GDM1 (cell line): ENCODE measurements around the gene PPP4R1.

Experiments used
- DNase-seq: peaks from one replicate; lab custom pipeline; 2025; lab: John Stamatoyannopoulos, UW

PPP4R1 gene

DNA sequence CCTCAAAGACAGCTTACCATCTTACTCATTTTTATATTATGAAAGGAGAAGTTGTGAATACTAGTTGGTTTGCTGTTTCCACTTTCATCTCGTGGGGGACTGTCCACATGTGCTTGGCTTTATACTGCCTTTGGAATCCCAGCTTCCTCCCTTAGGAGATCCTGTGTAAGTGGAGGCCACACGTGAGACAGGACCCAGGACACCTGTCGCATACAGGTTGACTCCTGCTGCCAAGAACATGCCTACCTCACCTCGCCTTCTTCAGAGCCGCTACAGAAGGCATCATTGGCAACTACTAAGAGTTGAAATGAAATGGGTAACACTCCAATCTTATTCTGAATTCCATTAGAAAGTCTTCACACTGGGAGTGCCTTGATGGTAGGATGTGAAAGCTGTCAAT, 69.3 kb downstream of the PPP4R1 start:
- no peak for DNase-seq

DNA sequence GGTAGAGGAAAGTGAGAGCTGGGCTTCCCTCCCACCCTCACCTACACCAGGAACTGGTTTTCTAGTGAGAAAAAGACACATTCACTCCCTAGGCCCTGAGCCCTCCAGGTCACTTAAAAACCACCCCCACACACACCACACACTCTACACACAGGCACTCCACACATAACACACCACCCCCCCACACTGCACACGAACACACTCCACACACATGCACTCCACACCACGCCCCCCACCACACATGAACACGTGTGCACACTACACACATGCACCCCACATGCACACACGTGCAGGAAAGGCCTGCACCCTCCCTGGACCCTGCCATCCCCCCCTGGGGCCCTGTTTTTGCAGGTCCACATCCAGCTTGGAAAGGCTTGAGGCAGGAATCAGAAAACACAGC, 71.4 kb downstream of the PPP4R1 start:
- DNase-seq, result no peak

- DNase-seq, result no peak
Measured at GRCh38 chr18:9539938-9540337, 74.4 kb downstream of the PPP4R1 start.

- no peak for DNase-seq
Measured at GRCh38 chr18:9539283-9539682, 75.1 kb downstream of the PPP4R1 start.

DNA sequence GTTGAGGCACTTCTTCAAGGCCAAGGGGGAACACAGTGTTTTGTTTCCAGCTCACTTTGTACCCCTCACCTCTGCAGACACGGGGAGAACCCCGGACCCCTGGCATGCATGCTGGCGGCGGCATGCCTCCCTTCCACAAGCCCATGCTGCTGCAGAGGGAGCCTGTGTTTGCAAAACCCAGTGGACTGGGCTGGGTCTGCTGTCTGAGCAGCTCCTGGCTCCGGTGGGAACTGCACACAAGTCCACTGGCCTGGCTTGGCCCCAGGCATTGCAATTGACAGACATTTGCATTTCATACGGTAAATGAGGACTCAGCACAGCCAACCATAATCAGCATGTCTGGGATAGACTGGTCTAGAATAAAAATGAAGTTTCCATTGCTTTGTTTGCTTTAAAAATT, 76.7 kb downstream of the PPP4R1 start:
- no peak for DNase-seq

- no peak for DNase-seq
Measured at GRCh38 chr18:9536354-9537152, 77.8 kb downstream of the PPP4R1 start.

DNA sequence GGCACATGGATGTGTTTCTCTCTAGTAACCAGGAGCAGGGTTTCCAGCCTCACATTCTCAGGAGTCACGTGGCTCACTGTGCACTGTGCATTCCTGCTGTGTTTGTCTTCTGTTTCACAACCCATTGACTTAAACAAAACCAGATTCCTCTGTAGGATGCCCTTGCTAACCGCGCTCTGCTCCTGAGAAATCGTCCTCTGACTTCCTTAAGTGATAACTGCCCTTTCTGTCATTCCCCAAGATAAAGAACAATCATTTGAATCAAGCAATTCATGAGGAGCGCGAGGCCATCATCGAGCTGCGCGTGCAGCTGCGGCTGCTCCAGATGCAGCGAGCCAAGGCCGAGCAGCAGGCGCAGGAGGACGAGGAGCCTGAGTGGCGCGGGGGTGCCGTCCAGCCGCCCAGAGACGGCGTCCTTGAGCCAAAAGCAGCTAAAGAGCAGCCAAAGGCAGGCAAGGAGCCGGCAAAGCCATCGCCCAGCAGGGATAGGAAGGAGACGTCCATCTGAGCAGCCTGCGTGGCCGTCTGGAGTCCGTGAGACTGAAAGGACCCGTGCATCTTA, 78.8 kb downstream of the PPP4R1 start:
- no peak for DNase-seq

- DNase-seq, result no peak
Measured at GRCh38 chr18:9534844-9535243, 79.5 kb downstream of the PPP4R1 start.

DNA sequence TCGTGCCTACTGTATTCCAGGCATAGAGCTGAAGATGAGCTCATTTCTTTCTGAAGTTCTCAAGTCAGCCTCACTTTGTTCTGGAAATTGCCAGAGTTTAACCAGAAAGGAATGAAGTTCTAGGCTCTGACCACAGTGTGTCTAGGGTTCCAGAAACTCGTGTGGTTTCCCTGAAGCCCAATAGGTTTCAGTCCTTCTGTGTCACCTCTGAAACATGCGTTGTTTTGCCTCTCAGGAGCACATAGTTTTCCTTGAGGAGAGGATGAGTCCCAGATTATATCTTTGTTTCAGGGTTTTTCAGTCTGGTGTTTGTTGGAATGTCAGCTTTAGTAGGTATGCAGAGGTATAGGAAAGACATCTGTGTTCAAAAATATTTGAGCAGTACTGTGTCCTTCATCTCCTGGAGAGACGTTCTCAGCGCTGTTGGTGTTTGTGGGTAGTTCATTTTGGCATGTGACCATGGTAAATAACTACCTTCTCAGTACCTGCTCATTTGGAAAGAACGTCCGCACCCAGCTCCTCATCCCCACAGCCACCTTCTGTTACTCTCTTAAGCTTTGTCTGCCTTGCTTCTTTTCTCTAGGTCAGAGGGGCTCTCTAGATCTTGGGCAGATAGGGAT, 82.5 kb downstream of the PPP4R1 start:
- no peak for DNase-seq

- no peak for DNase-seq
Measured at GRCh38 chr18:9530226-9531009, 83.9 kb downstream of the PPP4R1 start.

DNA sequence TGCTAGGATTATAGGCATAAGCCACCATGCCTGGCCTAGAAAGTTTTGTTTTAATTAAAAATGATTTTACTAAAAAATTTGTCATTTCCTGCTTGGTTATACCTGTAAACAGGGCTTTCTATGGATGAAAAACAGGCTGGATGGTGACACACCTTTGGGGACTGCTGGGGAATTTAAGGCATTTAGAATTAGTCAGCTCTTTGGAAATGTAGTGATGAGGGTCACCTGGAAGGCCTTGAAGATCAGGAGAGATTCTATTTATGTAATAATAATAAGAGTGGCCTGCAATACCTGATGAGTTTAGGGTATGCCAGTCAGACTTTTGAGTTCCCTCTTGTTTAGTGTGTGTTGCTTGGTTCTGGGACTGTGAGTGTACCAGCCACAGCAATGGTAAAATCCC, 87.9 kb downstream of the PPP4R1 start:
- no peak for DNase-seq

GRCh38 chr18:9522952-9523351, 91.4 kb downstream of the PPP4R1 start:
- no peak for DNase-seq

- DNase-seq, result no peak
Measured at GRCh38 chr18:9521770-9522169, 92.6 kb downstream of the PPP4R1 start.

- no peak for DNase-seq
Measured at GRCh38 chr18:9520666-9521065, 93.7 kb downstream of the PPP4R1 start.

DNA sequence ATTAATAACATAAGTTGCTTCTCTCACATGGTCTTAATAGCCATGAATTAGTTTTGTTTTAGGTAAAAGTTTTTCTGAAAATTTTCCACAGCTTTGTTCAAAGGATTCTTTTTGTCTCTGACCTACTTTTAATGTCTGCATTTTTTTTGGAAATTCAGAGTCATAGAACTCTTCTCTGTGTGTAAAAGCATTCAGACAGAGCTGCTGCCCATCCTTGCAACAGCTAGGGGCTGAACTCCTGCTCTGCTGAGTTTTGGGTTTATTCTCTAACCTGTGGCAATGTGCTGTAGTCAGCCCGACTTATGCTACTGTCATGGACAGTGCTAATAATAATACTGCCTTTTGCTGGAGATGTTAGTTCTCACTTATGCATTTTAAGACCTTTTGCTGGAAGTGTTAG, 95.0 kb downstream of the PPP4R1 start:
- DNase-seq, result no peak

GRCh38 chr18:9517869-9518268, 96.5 kb downstream of the PPP4R1 start:
- DNase-seq, result no peak

DNA sequence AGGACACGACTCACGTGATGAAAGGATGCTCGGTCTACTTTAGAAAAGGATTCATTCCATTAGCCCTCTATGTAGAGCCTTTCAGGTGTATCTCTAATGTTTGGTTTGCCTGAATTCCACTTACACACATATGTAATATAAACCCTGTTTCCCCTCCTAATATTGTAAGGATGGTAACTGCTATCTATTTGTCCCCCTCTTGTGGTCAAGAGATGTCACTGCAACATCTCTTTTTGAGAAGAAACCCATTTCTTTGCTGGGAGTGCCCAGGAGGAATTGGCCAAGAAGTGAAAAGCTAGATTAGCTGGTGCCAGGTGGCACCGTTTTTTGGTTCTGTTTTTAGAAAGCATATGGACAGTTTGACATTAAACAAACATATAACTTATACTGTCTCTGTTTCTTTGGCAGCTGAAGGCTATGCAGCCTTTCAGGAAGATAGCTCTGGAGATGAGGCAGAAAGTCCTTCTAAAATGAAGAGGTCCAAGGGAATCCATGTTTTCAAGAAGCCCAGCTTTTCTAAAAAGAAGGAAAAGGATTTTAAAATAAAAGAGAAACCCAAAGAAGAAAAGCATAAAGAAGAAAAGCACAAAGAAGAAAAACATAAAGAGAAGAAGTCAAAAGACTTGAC, 97.8 kb downstream of the PPP4R1 start:
- DNase-seq, result peak; percentile 1

DNA sequence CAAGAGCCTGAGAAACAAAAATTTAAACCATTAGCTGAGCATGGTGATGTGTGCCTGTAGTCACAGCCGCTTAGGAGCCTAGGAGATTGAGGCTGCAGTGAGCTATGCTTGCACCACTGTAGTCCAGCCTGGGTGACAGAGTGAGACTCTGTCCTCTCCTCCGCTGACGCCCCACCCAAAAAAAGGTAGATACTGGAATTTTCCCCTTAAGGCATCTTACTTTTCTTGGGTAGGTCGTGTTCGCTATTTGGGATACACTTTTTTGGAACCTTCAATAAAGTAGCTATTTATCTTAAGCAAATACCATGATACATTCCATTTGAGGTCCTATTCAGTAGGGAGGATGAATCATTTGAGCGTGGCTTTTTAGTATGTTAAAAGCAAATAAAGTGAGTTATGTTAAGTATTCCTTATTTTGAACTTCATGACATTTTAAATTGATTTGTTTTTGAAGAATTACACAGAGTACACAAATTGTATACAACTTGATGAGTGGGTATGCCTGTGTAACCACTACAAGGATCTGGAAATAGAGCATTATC, 100.3 kb downstream of the PPP4R1 start:
- DNase-seq, result no peak

DNA sequence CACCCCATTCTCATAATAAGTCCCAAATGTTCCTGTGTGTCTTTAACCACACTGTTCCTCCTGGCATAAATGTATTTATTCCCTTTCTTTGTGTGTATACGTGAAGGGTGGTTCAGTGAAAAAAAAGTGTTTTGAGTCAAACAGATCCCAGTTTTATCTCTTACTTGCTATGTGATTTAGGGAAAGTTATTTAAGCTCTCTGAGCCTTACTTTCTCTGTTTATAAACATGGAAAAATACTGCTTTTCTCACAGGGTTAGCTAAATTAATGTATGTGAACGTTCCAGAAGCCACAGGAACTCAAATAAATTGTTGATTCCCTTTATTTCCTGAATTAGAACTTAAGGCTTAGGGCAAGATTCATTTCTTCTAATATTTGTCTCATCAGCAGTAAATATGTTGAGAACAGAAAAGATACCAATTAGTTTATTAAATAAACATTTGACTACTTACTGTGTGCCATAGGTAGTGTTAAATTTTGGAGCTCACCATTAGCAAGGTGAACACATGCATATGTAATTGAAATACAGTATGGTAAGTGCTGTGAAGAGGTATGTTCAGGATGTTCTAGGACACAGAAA, 105.8 kb downstream of the PPP4R1 start:
- DNase-seq, result no peak

- DNase-seq, result no peak
Measured at GRCh38 chr18:9507565-9508088, 106.7 kb downstream of the PPP4R1 start.

GRCh38 chr18:9506046-9506792, 108.1 kb downstream of the PPP4R1 start:
- no peak for DNase-seq
